BLaER1 (cell line): ENCODE data around the gene WWC1.

ENCODE experiments used
- H3K27ac ChIP-seq: shearing (Covaris generic); formaldehyde crosslinking; 2 replicates; pipeline ENCODE4 v1.8.1; 2022
- H3K27me3 ChIP-seq: shearing (Covaris generic); formaldehyde crosslinking; 2 replicates; pipeline ENCODE4 v1.8.1; 2022
- H3K36me3 ChIP-seq: shearing (Covaris generic); formaldehyde crosslinking; 2 replicates; pipeline ENCODE4 v1.8.1; 2022
- H3K4me1 ChIP-seq: shearing (Covaris generic); formaldehyde crosslinking; 2 replicates; pipeline ENCODE4 v1.8.1; 2022
- H3K4me2 ChIP-seq: shearing (Covaris generic); formaldehyde crosslinking; 2 replicates; pipeline ENCODE4 v1.8.1; 2022
- H3K4me3 ChIP-seq: shearing (Covaris generic); formaldehyde crosslinking; 2 replicates; pipeline ENCODE4 v1.8.1; 2022
- H3K9ac ChIP-seq: shearing (Covaris generic); formaldehyde crosslinking; 2 replicates; pipeline ENCODE4 v1.8.1; 2022
- H3K9me3 ChIP-seq: shearing (Covaris generic); formaldehyde crosslinking; 2 replicates; pipeline ENCODE4 v1.8.1; 2022
- H4K20me1 ChIP-seq: shearing (Covaris generic); formaldehyde crosslinking; 2 replicates; pipeline ENCODE4 v1.8.1; 2022
- Cebpa-rat ChIP-seq: shearing (Covaris generic); IDR thresholded peaks from 2 replicates; pipeline ENCODE4 v1.8.1; 2022

WWC1 gene

DNA sequence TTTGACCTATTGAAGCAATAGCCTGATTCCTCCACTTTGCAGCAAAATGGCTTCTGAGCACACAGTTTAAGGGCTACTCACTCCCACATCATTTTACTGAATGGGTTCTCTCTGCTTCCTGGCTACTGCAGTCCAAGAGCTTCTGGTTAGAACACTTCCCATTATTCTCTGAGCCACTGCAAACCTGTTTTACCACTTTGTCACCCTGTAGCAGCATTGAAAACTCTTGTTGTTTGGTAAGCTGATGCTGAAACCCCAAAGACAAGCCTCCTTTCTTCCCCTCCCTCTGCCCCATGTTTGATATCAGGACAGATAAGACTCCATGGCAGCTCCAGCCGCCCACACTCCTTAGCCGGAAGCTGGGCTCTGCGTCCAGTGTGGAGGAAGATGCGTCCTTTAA is 110.4 kb downstream of the WWC1 start:
- Histone ChIP-seq H3K27ac (no peak overlapping the region), H3K27me3 (no peaks in the 10 kb centered on the region)

DNA sequence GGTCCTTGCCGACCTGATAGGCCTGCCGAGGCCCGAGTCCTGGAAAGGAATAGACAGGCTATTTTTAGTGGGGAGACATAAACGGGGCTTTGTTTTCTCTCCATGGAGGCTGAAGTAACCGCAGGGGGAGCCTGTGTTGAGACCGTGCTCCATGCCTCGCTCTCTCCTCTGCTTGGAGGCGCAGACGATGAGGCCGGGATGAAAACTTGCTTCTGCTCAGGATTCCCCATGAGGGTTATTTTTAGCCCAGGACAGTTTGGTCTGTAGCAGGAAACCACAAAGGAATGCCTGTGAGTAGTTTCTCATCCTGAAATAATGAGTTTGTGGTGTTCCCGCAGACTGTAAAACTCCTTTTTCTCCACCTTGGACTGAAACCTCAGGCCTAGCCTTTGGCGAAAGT is 112.9 kb downstream of the WWC1 start:
- no peaks in the 10 kb centered on the region for H4K20me1 ChIP-seq
- H3K27me3 ChIP-seq, result no peaks in the 10 kb centered on the region
- no peak overlapping the region for H3K4me3 ChIP-seq
- H3K4me2 ChIP-seq, result peak overlapping the region; percentile 57
- H3K4me1 ChIP-seq, result peaks cover 27% of the 10 kb centered on the region
- H3K9ac ChIP-seq, result no peak overlapping the region
- peak overlapping the region; percentile 13; the same call in 1 of the 2 replicates for H3K27ac ChIP-seq
- H3K9me3 ChIP-seq, result no peaks in the 10 kb centered on the region
- TF ChIP-seq Cebpa-rat, result no peak
- no peaks in the 10 kb centered on the region for H3K36me3 ChIP-seq

More for the DNA sequence above, 110.4 kb downstream of the WWC1 start:
- Histone ChIP-seq H3K36me3 (no peaks in the 10 kb centered on the region), H3K9ac (no peak overlapping the region), H3K4me2 (no peak overlapping the region), H4K20me1 (no peaks in the 10 kb centered on the region), H3K4me3 (no peak overlapping the region), H3K9me3 (no peaks in the 10 kb centered on the region), H3K4me1 (peaks cover 13% of the 10 kb centered on the region)
- no peak for TF ChIP-seq Cebpa-rat

DNA sequence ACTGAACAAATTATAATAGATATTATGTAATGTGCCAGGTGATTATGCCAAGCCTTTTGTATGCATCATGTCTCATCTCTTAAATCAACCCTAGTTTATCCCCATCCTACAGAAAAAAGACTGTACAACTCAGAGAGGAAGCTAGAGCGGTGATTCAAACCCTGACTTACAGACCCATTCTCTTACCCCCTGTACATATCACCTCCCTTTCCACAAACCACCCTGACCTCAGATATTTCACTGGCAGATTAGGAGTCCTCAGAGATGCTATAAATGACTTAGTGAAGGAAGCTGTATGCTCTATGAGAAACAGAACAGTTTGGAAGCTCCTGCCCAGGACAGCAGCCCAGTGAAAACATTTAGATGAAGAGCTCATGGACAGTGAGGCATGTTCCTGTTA is 115.8 kb downstream of the WWC1 start:
- Histone ChIP-seq H3K27ac (no peak overlapping the region), H3K4me3 (no peak overlapping the region), H3K9ac (no peak overlapping the region), H3K4me1 (peaks cover 40% of the 10 kb centered on the region), H3K4me2 (no peak overlapping the region), H3K9me3 (no peaks in the 10 kb centered on the region), H3K27me3 (no peaks in the 10 kb centered on the region), H3K36me3 (no peaks in the 10 kb centered on the region), H4K20me1 (no peaks in the 10 kb centered on the region)
- no peak for TF ChIP-seq Cebpa-rat

- Histone ChIP-seq H3K4me3 (no peak overlapping the region), H3K4me2 (peak overlapping the region; percentile 84), H3K4me1 (peaks cover 41% of the 10 kb centered on the region), H3K27ac (peak overlapping the region; percentile 15; the same call in 1 of the 2 replicates), H3K9ac (peak overlapping the region; percentile 12; the same call in 1 of the 2 replicates), H4K20me1 (no peaks in the 10 kb centered on the region), H3K27me3 (no peaks in the 10 kb centered on the region), H3K36me3 (no peaks in the 10 kb centered on the region), H3K9me3 (no peaks in the 10 kb centered on the region)
- no peak for TF ChIP-seq Cebpa-rat
Observed at GRCh38 chr5:168408561-168409305, 117.3 kb downstream of the WWC1 start.

DNA sequence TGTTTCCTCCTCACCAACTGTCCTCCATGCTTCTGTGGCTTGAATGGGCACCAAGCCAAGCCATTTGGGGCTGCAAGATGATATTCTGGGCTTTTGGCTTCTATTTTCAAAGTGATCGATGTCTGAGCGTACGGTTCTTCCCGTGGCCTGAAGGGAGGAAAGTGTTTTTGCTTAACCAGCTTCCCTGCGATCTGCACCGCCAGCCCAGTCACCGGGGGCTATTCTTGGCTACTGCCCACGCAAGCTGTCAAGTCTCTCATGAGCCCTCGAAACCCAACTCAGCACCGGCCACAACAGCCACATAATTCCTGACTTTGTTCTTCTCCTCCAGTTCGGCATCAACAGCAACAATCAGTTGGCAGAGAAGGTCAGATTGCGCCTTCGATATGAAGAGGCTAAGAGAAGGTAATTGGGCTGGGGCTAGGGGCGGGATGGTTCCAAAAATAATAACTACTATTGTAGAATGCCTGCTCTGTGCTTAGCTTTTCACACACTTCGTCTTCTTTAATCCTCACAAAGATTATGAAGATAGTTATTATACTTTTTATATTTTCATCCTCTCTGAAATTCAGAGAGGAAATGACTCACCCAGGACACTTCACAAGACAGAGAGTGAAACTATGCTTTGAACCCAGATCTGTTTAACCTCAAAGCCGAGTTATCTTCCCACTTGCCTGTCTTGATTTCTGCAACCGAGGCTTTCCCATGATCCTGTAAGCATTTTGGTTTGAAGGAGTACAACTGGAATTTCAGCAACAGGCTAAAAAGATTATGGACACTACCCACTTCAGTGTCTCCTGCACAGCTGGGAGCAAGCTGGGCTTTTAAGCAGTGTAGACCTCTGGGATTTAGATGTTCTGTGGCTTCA is 118.4 kb downstream of the WWC1 start:
- Histone ChIP-seq H3K27ac (peak overlapping the region; percentile 15; the same call in 1 of the 2 replicates), H3K9ac (peak overlapping the region; percentile 12; the same call in 1 of the 2 replicates), H3K4me1 (peaks cover 42% of the 10 kb centered on the region), H4K20me1 (no peaks in the 10 kb centered on the region), H3K36me3 (no peaks in the 10 kb centered on the region), H3K4me3 (peak overlapping the region; percentile 6; the same call in 1 of the 2 replicates), H3K4me2 (peak overlapping the region; percentile 84), H3K27me3 (no peaks in the 10 kb centered on the region), H3K9me3 (no peaks in the 10 kb centered on the region)
- no peak for TF ChIP-seq Cebpa-rat

GRCh38 chr5:168411871-168412270 is 120.4 kb downstream of the WWC1 start:
- Histone ChIP-seq H3K9ac (no peak overlapping the region), H3K27ac (no peak overlapping the region), H3K36me3 (no peaks in the 10 kb centered on the region), H3K4me3 (no peak overlapping the region), H4K20me1 (no peaks in the 10 kb centered on the region), H3K4me1 (peaks cover 45% of the 10 kb centered on the region), H3K4me2 (no peak overlapping the region), H3K27me3 (no peaks in the 10 kb centered on the region), H3K9me3 (no peaks in the 10 kb centered on the region)
- no peak for TF ChIP-seq Cebpa-rat

DNA sequence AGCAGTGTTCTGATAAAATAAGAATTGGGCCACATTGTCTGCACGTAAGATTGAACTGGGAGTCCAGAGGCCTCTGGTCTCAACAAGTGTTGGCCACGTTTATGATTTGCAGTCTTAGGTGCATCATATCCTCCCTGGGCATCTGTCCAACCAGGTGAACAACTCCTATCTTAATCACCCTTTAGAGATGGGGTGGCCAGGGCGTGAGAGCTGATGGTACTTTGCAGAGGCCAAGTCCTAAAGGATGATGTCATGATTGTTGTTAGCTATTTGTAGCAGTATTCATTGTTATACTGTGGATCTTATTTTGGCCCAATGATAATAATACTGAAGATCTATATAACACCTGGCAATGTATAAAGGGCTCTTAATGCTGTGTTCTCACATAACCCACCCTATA is 121.6 kb downstream of the WWC1 start:
- no peak overlapping the region for H3K9ac ChIP-seq

GRCh38 chr5:168413596-168413995 is 122.2 kb downstream of the WWC1 start:
- no peak overlapping the region for H3K27ac ChIP-seq
- H3K4me3 ChIP-seq, result no peak overlapping the region
- H3K4me1 ChIP-seq, result peaks cover 56% of the 10 kb centered on the region
- peaks cover 7% of the 10 kb centered on the region; the same call in 1 of the 2 replicates for H4K20me1 ChIP-seq
- no peaks in the 10 kb centered on the region for H3K36me3 ChIP-seq
- H3K9ac ChIP-seq, result no peak overlapping the region
- peak overlapping the region; percentile 38; the same call in 1 of the 2 replicates for H3K4me2 ChIP-seq
- H3K27me3 ChIP-seq, result no peaks in the 10 kb centered on the region
- no peak for TF ChIP-seq Cebpa-rat
- H3K9me3 ChIP-seq, result no peaks in the 10 kb centered on the region

More for the DNA sequence above, 121.6 kb downstream of the WWC1 start:
- Histone ChIP-seq H3K4me3 (no peak overlapping the region), H3K9me3 (no peaks in the 10 kb centered on the region), H3K27ac (no peak overlapping the region), H3K36me3 (no peaks in the 10 kb centered on the region), H3K4me1 (peaks cover 56% of the 10 kb centered on the region), H3K27me3 (no peaks in the 10 kb centered on the region), H3K4me2 (no peak overlapping the region), H4K20me1 (peaks cover 7% of the 10 kb centered on the region; the same call in 1 of the 2 replicates)
- TF ChIP-seq Cebpa-rat, result no peak

GRCh38 chr5:168415401-168415800 is 124.0 kb downstream of the WWC1 start:
- H4K20me1 ChIP-seq, result peaks cover 7% of the 10 kb centered on the region; the same call in 1 of the 2 replicates
- TF ChIP-seq Cebpa-rat, result no peak
- H3K9ac ChIP-seq, result no peak overlapping the region
- H3K27me3 ChIP-seq, result no peaks in the 10 kb centered on the region
- H3K4me2 ChIP-seq, result no peak overlapping the region
- H3K4me3 ChIP-seq, result no peak overlapping the region
- peaks cover 43% of the 10 kb centered on the region for H3K4me1 ChIP-seq
- no peaks in the 10 kb centered on the region for H3K36me3 ChIP-seq
- H3K9me3 ChIP-seq, result no peaks in the 10 kb centered on the region
- no peak overlapping the region for H3K27ac ChIP-seq

DNA sequence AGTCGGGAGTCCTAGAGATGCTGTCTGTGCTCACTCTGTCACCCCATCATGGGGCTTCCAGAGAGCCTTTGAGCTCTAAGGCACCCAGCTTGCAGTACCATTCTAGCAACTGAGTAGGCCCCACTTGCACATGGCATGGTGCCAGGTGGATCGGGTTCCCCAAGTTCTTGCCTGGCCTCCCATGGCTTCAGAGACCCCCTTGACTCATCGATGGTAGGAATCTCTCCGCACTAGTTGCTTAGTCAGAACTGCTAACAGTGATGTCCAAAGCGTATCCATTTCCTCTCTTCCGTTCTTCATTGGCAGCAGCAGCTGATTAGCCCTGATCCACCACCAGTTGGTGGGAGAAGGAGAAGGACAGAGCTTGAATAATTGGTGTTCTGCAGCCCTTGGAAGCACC is 124.5 kb downstream of the WWC1 start:
- Histone ChIP-seq H3K4me2 (no peak overlapping the region), H3K27ac (no peak overlapping the region), H3K9ac (no peak overlapping the region), H3K36me3 (no peaks in the 10 kb centered on the region), H3K4me3 (no peak overlapping the region), H3K4me1 (peaks cover 40% of the 10 kb centered on the region), H3K27me3 (no peaks in the 10 kb centered on the region), H4K20me1 (peaks cover 7% of the 10 kb centered on the region; the same call in 1 of the 2 replicates), H3K9me3 (no peaks in the 10 kb centered on the region)
- no peak for TF ChIP-seq Cebpa-rat
